ENCODE results near the gene MBNL1.

DNA sequence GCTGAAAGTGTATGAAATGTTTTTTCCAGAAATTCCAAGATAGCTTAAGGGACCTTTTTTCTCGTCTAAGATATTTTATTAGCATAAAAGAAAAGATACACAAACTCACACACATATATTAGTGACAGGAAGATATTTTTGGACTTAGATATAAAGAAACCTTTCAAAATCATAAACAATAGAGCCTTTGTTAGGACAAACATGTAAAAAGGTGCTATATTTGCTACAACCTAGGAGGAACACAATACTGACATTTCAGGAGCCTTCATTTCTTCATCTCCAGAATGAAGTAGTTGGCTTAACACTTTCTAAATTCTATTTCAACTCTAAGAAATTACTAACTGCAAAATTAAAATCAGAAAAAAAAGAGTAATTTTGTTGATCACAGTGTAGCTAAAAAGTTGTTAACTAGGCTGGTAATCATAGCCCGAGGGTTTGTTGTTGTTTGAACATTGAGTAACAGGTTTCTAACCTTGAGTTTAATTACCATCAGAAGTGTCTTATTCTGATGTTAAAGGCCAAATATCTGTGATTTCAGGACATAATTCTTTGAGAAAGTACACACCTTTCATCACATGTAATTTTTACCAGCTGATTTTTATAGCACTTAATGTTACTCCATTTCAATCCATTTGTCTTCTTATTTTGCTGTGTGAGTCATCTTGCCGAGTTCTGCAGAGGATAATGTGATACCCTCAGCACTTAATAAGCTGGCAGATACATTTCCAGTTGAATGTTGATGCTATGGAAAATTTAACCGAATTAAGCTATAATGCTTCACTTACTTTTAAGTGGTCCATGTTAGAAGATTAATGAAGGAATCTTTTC, 97.3 kb downstream of the MBNL1 start:
- TF ChIP-seq CTCF (IDR thresholded peaks at IDR 0.05; ENCODE audit: low read depth, low read length, missing input control) = no peak
- TF ChIP-seq GABPA (IDR thresholded peaks at IDR 0.05 in 1 of 2, conservative IDR thresholded peaks at IDR 0.05 in 1 of 2) = no peak
- TF ChIP-seq, protein P1, sequence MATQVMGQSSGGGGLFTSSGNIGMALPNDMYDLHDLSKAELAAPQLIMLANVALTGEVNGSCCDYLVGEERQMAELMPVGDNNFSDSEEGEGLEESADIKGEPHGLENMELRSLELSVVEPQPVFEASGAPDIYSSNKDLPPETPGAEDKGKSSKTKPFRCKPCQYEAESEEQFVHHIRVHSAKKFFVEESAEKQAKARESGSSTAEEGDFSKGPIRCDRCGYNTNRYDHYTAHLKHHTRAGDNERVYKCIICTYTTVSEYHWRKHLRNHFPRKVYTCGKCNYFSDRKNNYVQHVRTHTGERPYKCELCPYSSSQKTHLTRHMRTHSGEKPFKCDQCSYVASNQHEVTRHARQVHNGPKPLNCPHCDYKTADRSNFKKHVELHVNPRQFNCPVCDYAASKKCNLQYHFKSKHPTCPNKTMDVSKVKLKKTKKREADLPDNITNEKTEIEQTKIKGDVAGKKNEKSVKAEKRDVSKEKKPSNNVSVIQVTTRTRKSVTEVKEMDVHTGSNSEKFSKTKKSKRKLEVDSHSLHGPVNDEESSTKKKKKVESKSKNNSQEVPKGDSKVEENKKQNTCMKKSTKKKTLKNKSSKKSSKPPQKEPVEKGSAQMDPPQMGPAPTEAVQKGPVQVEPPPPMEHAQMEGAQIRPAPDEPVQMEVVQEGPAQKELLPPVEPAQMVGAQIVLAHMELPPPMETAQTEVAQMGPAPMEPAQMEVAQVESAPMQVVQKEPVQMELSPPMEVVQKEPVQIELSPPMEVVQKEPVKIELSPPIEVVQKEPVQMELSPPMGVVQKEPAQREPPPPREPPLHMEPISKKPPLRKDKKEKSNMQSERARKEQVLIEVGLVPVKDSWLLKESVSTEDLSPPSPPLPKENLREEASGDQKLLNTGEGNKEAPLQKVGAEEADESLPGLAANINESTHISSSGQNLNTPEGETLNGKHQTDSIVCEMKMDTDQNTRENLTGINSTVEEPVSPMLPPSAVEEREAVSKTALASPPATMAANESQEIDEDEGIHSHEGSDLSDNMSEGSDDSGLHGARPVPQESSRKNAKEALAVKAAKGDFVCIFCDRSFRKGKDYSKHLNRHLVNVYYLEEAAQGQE (IDR thresholded peaks at IDR 0.05) = no peak
- TF ChIP-seq YY1 (IDR thresholded peaks at IDR 0.05) = no peak
- no peak for TF ChIP-seq RXRA (IDR thresholded peaks at IDR 0.05)
- no peak for TF ChIP-seq MAX (IDR thresholded peaks at IDR 0.05)
- no peak for TF ChIP-seq HNF4G (IDR thresholded peaks at IDR 0.05)
- TF ChIP-seq EGR1 (IDR thresholded peaks at IDR 0.05; ENCODE audit: low read depth in 2 of 2) = no peak
- no peak for TF ChIP-seq RAD21 (IDR thresholded peaks at IDR 0.05)
- TF ChIP-seq, protein P2, sequence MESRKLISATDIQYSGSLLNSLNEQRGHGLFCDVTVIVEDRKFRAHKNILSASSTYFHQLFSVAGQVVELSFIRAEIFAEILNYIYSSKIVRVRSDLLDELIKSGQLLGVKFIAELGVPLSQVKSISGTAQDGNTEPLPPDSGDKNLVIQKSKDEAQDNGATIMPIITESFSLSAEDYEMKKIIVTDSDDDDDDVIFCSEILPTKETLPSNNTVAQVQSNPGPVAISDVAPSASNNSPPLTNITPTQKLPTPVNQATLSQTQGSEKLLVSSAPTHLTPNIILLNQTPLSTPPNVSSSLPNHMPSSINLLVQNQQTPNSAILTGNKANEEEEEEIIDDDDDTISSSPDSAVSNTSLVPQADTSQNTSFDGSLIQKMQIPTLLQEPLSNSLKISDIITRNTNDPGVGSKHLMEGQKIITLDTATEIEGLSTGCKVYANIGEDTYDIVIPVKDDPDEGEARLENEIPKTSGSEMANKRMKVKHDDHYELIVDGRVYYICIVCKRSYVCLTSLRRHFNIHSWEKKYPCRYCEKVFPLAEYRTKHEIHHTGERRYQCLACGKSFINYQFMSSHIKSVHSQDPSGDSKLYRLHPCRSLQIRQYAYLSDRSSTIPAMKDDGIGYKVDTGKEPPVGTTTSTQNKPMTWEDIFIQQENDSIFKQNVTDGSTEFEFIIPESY (IDR thresholded peaks at IDR 0.05) = no peak
- TF ChIP-seq TAF1 (conservative IDR thresholded peaks at IDR 0.05) = no peak
- no peak for TF ChIP-seq JUND (IDR thresholded peaks at IDR 0.05)
- no peak for TF ChIP-seq SP1 (IDR thresholded peaks at IDR 0.05)
- no peak for TF ChIP-seq FOXA1 (IDR thresholded peaks at IDR 0.05)

Measured in liver (tissue), 3 donors.